PFSK-1 (cell line): Measurements from ENCODE around the gene ZW10.

ENCODE experiments used
- FOXP2 ChIP-seq: optimal IDR thresholded peaks from 2 replicates; pipeline ENCODE3; 2011; ENCODE audit warnings: borderline replicate concordance, control low read depth, inconsistent platforms; ENCODE audit not compliant: insufficient read depth; ENCODE audit errors: extremely low read length, extremely low read depth
- POLR2AphosphoS5 ChIP-seq: IDR thresholded peaks from 2 replicates; pipeline ENCODE4 v1.6.1; 2012; ENCODE audit warnings: low read depth, mild to moderate bottlenecking, control low read depth, low read length, moderate library complexity
- REST ChIP-seq, 2 experiments: IDR thresholded peaks; 2 replicates each; pipeline versions ENCODE4 v1.6.1 to v1.8.0; 2011 to 2012; ENCODE audit warnings: low read depth in 2 of 2, low read length in 2 of 2, control low read depth in 1 of 2, inconsistent platforms in 1 of 2, mild to moderate bottlenecking in 1 of 2, moderate library complexity in 1 of 2; ENCODE audit not compliant: insufficient read depth in 1 of 2
- TAF1 ChIP-seq: IDR thresholded peaks from 2 replicates; pipeline ENCODE4 v1.6.1; 2012; ENCODE audit warnings: low read length, control low read depth, borderline replicate concordance; ENCODE audit not compliant: insufficient read depth

DNA sequence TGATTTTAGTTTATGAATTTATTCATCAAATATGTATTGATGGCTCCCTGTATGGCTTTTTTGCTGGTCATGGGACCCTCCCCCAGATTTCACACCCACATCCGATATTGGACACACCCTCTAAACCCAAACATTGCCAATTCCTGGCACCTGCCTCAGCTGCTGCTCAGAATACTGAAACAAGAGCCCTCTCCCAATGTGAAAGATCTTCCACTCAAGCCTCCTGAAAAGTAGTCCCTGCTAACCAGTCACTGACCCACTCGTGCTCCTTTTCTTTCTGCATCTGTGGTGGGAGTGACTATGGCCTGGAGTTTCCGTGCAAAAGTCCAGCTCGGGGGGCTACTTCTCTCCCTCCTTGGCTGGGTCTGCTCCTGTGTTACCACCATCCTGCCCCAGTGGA, 6.0 kb upstream of the ZW10 start, which contains the start of gene CLDN25:
- TF ChIP-seq REST (IDR thresholded peaks at IDR 0.05; ENCODE audit: insufficient read depth in 1 of 2, low read depth in 2 of 2, low read length in 2 of 2) (no peak), TAF1 (no peak), POLR2AphosphoS5 (no peak), FOXP2 (no peak)
